ENCODE measurements around the gene NFIB. TPM values are rescaled to one million over a fixed set of nuclear protein-coding genes. Genes with fewer than 3 reads are reported as not detected.

NFIB gene
- total RNA-seq, 1 donor from 2014 or later, result 99.4 TPM

GRCh38 chr9:14180093-14180959 is 133.6 kb downstream of the NFIB start:
- Histone ChIP-seq H3K4me3 (peak overlapping the region; percentile 26), H3K4me1 (peaks cover 6% of the 10 kb centered on the region), H3K36me3 (no peaks in the 10 kb centered on the region), H3K27me3 (no peaks in the 10 kb centered on the region), H3K9me3 (no peaks in the 10 kb centered on the region), H3K27ac (peak overlapping the region; percentile 44)
- ATAC-seq, result no peak
- intact Hi-C loops (cut with DNase I), result no loop called here
- no peak for DNase-seq
- TF ChIP-seq CTCF (IDR thresholded peaks at IDR 0.05), result no peak

GRCh38 chr9:14179449-14179848 is 134.5 kb downstream of the NFIB start:
- DNase-seq (no peak), ATAC-seq (peak; percentile 29)
- Histone ChIP-seq H3K36me3 (no peaks in the 10 kb centered on the region), H3K4me1 (peaks cover 6% of the 10 kb centered on the region), H3K27me3 (no peaks in the 10 kb centered on the region), H3K4me3 (no peak overlapping the region), H3K27ac (no peak overlapping the region), H3K9me3 (no peaks in the 10 kb centered on the region)
- TF ChIP-seq CTCF (IDR thresholded peaks at IDR 0.05), result no peak
- intact Hi-C loops (cut with DNase I), result no loop called here

- H3K27ac ChIP-seq, result no peak overlapping the region
- no peak overlapping the region for H3K4me3 ChIP-seq
- intact Hi-C loops (cut with DNase I), result no loop called here
- no peaks in the 10 kb centered on the region for H3K27me3 ChIP-seq
- no peak for TF ChIP-seq CTCF (IDR thresholded peaks at IDR 0.05)
- peaks cover 6% of the 10 kb centered on the region for H3K4me1 ChIP-seq
- no peaks in the 10 kb centered on the region for H3K36me3 ChIP-seq
- ATAC-seq (no peak), DNase-seq (no peak)
- no peaks in the 10 kb centered on the region for H3K9me3 ChIP-seq
Observed at GRCh38 chr9:14175778-14176177, 138.2 kb downstream of the NFIB start.

- no peak for DNase-seq
- intact Hi-C loops (cut with DNase I), result no loop called here
- Histone ChIP-seq H3K9me3 (no peaks in the 10 kb centered on the region), H3K4me1 (no peaks in the 10 kb centered on the region), H3K27ac (no peak overlapping the region), H3K27me3 (no peaks in the 10 kb centered on the region), H3K36me3 (no peaks in the 10 kb centered on the region), H3K4me3 (no peak overlapping the region)
- TF ChIP-seq CTCF (IDR thresholded peaks at IDR 0.05), result no peak
- ATAC-seq, result no peak
Observed at GRCh38 chr9:14173713-14174112, 140.2 kb downstream of the NFIB start.

GRCh38 chr9:14170973-14171596 is 142.9 kb downstream of the NFIB start:
- H3K27ac ChIP-seq, result no peak overlapping the region
- H3K36me3 ChIP-seq, result no peaks in the 10 kb centered on the region
- DNase-seq (no peak), ATAC-seq (no peak)
- H3K9me3 ChIP-seq, result no peaks in the 10 kb centered on the region
- no peaks in the 10 kb centered on the region for H3K27me3 ChIP-seq
- no peaks in the 10 kb centered on the region for H3K4me1 ChIP-seq
- no peak overlapping the region for H3K4me3 ChIP-seq
- intact Hi-C loops (cut with DNase I), result no loop called here
- TF ChIP-seq CTCF (IDR thresholded peaks at IDR 0.05), result no peak
